ENCODE measurements around the gene GALNT17. TPM values are rescaled to one million over a fixed set of nuclear protein-coding genes. Genes with fewer than 3 reads are reported as not detected.
"Not testable (repeated sequence)": the region's sequence is repeated elsewhere in the genome, so short reads cannot be mapped to it uniquely, and the experiment has no call there.

The GALNT17 gene
- total RNA-seq, 1 donor from 2014 or later, result 3.9 TPM

DNA sequence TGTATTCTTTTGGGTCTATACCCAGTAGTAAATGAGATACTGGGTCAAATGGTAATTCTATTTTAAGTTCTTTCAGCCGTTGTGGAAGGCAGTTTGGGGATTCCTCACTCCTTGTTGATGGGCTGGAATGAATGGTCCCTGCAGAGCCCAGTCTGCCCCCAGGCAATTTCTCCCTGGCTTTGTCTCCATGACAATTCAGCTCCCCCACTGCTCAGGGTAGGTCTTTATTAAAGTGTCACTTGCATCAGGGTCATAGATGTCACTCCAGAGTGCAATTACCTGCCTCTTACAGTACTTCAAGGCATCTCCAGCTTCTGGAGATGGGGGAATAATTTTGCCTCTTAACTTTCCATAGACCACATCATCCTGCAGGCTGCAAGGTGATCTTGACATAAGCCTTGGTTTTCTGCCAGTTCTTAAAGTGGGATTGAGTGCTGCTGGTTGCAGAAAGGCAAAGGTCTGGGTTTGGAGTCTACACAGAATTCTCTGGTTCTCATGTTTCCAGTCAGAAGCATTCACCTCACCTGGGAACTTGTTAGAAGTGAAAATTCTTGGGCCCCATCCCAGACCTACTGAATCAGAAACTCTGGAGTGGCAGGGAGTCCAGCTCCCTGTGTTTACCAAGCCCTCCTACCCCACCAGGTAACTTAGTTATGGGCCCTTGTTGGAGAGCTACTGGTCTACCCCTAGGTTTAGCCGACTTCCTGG lies 442.4 kb downstream of the GALNT17 start:
- Mint-ChIP-seq H3K9me3 (ENCODE audit: low read depth) (no peaks in the 10 kb centered on the region), H3K27me3 (no peaks in the 10 kb centered on the region), H3K4me3 (ENCODE audit: low read depth) (no peak overlapping the region), H3K4me1 (ENCODE audit: low read depth) (no peaks in the 10 kb centered on the region), H3K27ac (no peak overlapping the region), H3K36me3 (ENCODE audit: insufficient read depth) (no peaks in the 10 kb centered on the region)
- TF ChIP-seq, protein P1, sequence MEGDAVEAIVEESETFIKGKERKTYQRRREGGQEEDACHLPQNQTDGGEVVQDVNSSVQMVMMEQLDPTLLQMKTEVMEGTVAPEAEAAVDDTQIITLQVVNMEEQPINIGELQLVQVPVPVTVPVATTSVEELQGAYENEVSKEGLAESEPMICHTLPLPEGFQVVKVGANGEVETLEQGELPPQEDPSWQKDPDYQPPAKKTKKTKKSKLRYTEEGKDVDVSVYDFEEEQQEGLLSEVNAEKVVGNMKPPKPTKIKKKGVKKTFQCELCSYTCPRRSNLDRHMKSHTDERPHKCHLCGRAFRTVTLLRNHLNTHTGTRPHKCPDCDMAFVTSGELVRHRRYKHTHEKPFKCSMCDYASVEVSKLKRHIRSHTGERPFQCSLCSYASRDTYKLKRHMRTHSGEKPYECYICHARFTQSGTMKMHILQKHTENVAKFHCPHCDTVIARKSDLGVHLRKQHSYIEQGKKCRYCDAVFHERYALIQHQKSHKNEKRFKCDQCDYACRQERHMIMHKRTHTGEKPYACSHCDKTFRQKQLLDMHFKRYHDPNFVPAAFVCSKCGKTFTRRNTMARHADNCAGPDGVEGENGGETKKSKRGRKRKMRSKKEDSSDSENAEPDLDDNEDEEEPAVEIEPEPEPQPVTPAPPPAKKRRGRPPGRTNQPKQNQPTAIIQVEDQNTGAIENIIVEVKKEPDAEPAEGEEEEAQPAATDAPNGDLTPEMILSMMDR (IDR thresholded peaks at IDR 0.05; ENCODE audit: unreplicated experiment), result no peak
- DNase-seq (ENCODE audit: low spot score, unreplicated experiment), result no peak

DNA sequence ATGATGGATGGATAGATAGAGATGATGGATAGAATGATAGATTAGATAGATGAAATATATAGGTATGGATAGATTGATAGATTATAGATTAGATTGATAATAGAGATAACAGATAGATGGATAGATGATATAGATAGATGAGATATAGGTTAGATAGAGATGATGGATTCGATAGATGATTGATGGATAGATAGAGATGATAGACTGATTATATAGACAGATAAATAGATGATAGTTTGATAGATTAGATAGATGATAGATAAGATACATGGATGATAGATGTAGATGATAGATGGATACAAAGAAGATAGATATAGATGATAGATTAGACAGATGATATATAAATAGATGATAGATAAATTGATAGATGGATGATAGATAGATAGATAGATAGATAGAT lies 448.1 kb downstream of the GALNT17 start:
- no peak overlapping the region for H3K4me3 Mint-ChIP-seq (ENCODE audit: low read depth)
- no peak overlapping the region for H3K27ac Mint-ChIP-seq
- no peaks in the 10 kb centered on the region for H3K36me3 Mint-ChIP-seq (ENCODE audit: insufficient read depth)
- H3K27me3 Mint-ChIP-seq, result no peaks in the 10 kb centered on the region
- TF ChIP-seq, protein P1 (IDR thresholded peaks at IDR 0.05; ENCODE audit: unreplicated experiment), result no peak
- DNase-seq (ENCODE audit: low spot score, unreplicated experiment), result no peak
- no peaks in the 10 kb centered on the region for H3K4me1 Mint-ChIP-seq (ENCODE audit: low read depth)
- no peaks in the 10 kb centered on the region for H3K9me3 Mint-ChIP-seq (ENCODE audit: low read depth)

DNA sequence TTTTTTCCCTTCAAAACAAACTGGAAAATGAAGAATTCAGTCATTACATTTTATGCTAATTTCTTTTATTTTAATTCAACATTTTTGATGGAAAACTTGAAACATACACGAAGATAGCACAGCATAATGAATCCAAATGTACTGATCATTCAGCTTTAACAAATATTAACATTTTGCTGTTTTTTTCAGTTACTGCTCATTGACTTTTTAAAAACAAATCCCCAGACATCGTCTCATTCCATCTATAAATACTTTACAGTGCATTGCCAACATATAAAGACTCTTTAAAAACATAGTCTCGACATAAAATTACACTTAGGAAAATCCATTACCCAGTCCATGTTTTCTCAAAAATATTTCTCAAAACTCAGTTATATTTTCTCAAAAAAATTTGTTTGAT lies 452.3 kb downstream of the GALNT17 start:
- Mint-ChIP-seq H3K4me1 (ENCODE audit: low read depth) (no peaks in the 10 kb centered on the region), H3K36me3 (ENCODE audit: insufficient read depth) (no peaks in the 10 kb centered on the region), H3K27ac (no peak overlapping the region), H3K27me3 (no peaks in the 10 kb centered on the region), H3K9me3 (ENCODE audit: low read depth) (peaks cover 6% of the 10 kb centered on the region), H3K4me3 (ENCODE audit: low read depth) (no peak overlapping the region)
- DNase-seq (ENCODE audit: low spot score, unreplicated experiment), result no peak
- TF ChIP-seq, protein P1 (IDR thresholded peaks at IDR 0.05; ENCODE audit: unreplicated experiment), result no peak

DNA sequence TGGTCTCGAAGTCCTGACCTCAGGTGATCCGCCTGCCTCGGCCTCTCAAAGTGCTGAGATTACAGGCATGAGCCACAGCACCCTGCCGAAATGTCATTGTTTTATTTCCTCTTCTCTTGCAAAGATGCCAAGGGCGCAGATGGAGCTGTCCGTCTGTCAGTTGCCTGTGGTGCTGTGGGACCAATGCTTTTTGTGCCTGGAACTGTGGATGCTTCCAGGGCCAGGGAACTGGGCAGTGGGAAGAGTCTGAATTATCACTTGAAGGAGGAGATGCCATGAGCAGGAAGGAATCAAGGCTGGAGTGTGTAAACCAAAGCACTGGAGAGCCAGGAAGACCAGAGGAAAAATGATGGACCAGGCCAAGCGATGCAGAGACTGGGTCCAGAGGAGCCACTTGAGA lies 459.9 kb downstream of the GALNT17 start:
- Mint-ChIP-seq H3K36me3 (ENCODE audit: insufficient read depth) (no peaks in the 10 kb centered on the region), H3K9me3 (ENCODE audit: low read depth) (peaks cover 6% of the 10 kb centered on the region), H3K4me3 (ENCODE audit: low read depth) (no peak overlapping the region), H3K4me1 (ENCODE audit: low read depth) (no peaks in the 10 kb centered on the region), H3K27me3 (peaks cover 2% of the 10 kb centered on the region), H3K27ac (no peak overlapping the region)
- no peak for DNase-seq (ENCODE audit: low spot score, unreplicated experiment)
- TF ChIP-seq, protein P1 (IDR thresholded peaks at IDR 0.05; ENCODE audit: unreplicated experiment), result no peak

DNA sequence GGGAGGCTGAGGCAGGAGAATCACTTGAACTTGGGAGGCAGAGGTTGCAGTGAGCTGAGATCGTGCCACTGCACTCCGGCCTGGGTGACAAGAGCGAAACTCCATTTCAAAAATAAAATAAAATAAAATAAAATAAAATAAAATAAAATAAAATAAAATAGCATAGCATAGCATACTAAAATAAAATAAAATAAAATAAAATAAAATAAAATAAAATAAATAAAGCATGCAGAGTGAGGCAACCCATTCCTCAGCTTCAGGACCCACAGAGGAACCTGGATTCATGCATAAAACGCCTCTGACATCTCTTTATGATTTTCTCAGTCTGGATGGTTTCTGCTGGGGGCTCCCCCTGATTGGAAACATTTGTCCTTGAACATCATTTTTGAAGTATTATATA lies 460.4 kb downstream of the GALNT17 start:
- not testable (repeated sequence) for H3K36me3 Mint-ChIP-seq (ENCODE audit: insufficient read depth); H3K27ac Mint-ChIP-seq; H3K4me3 Mint-ChIP-seq (ENCODE audit: low read depth); H3K27me3 Mint-ChIP-seq; H3K9me3 Mint-ChIP-seq (ENCODE audit: low read depth); H3K4me1 Mint-ChIP-seq (ENCODE audit: low read depth); DNase-seq (ENCODE audit: low spot score, unreplicated experiment)

DNA sequence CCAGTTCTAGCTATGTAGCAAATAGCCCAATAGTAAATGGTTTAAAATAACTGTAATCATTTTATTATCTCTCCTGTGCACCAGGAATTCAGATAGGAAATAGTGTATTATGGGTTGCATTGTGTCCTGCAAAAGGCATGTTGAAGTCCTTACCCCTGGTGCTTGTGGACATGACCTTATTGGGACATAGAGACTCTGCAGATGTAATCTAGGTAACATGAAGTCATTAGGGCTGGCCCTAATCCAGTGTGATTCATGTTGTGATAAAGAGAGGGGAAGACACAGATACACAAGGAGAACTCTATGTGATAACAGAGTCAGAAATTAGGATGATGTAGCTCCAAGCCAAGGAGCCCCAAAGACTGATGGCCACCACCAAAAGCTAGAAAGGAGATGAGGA lies 462.8 kb downstream of the GALNT17 start:
- H3K27me3 Mint-ChIP-seq, result peaks cover 2% of the 10 kb centered on the region
- no peaks in the 10 kb centered on the region for H3K9me3 Mint-ChIP-seq (ENCODE audit: low read depth)
- no peak for DNase-seq (ENCODE audit: low spot score, unreplicated experiment)
- H3K36me3 Mint-ChIP-seq (ENCODE audit: insufficient read depth), result no peaks in the 10 kb centered on the region
- H3K27ac Mint-ChIP-seq, result no peak overlapping the region
- H3K4me1 Mint-ChIP-seq (ENCODE audit: low read depth), result no peaks in the 10 kb centered on the region
- H3K4me3 Mint-ChIP-seq (ENCODE audit: low read depth), result no peak overlapping the region
- TF ChIP-seq, protein P1 (IDR thresholded peaks at IDR 0.05; ENCODE audit: unreplicated experiment), result no peak

Data from progenitor cell of endocrine pancreas (in vitro differentiated cells).